Right lobe of liver (tissue), 6 donors: ENCODE data around the gene RGS10. TPM values are rescaled to one million over a fixed set of nuclear protein-coding genes. Genes with fewer than 3 reads are reported as not detected.

ENCODE experiments used
- ATAC-seq, 4 donors: fragments of 200-7000 bp; cut with Tn5 transposase; one replicate each; pipeline ENCODE4 v1.9.1; 2020; ENCODE audit warnings: mild to moderate bottlenecking in 4 of 4, moderate library complexity in 4 of 4
- DNase-seq, 3 donors: peaks; one replicate each; pipeline ENCODE4 v3.0.0-alpha.2; 2020
- H3K27ac ChIP-seq, 3 donors: fragments of 200-600 bp; one replicate each; pipeline ENCODE4 v1.8.0; 2022
- H3K27me3 ChIP-seq, 2 donors: fragments of 200-600 bp; one replicate each; pipeline ENCODE4 v1.8.0; 2022
- H3K36me3 ChIP-seq, 4 donors: fragments of 200-600 bp; sonication (generic) in 1 of 4; one replicate each; pipeline versions ENCODE4 v1.5.1 to v1.8.0; 2017 to 2022; ENCODE audit warnings: control low read depth in 1 of 4
- H3K4me1 ChIP-seq, 4 donors: fragments of 200-600 bp; sonication (generic) in 1 of 4; one replicate each; pipeline versions ENCODE4 v1.5.1 to v1.8.0; 2017 to 2022; ENCODE audit warnings: control low read depth in 1 of 4
- H3K4me3 ChIP-seq, 3 donors: fragments of 200-600 bp; one replicate each; pipeline ENCODE4 v1.8.0; 2022
- H3K9me3 ChIP-seq, 4 donors: fragments of 200-600 bp; sonication (generic) in 1 of 4; one replicate each; pipeline versions ENCODE4 v1.5.1 to v1.8.0; 2017 to 2022; ENCODE audit warnings: control low read depth in 1 of 4
- POLR2A ChIP-seq: fragments of 450-650 bp; IDR thresholded peaks from one replicate; pipeline ENCODE4 v1.6.1; 2017; ENCODE audit warnings: antibody characterized with exemption, mild to moderate bottlenecking
- WGBS: methylation state at CpG from one replicate; pipeline ENCODE4 v1.1.6; 2018; ENCODE audit warnings: low coverage, low lambda C conversion rate; ENCODE audit not compliant: insufficient coverage; ENCODE audit errors: missing lambda C conversion rate; 5-methylcytosine and 5-hydroxymethylcytosine counted together
- intact Hi-C, 2 donors: fragments of 100-400 bp; cut with DNase I; formaldehyde crosslinking; loops; one replicate each; pipeline versions ENCODE4 v1.11.2 to v1.14.1; 2022
- total RNA-seq, 6 experiments: library from RNA; depleted of rRNA in 2 of 6; stranded (reverse); fragments of >200 nt in 2 of 6; fragmentation: NEBNext Ultra II Directional in 3 of 6; extraction: Animal tissue kit (Norgen Biotek cat#: 25700) in 3 of 6; gene quantifications; one replicate each; pipeline versions ENCODE4 v1.1.0 to v1.2.4, GENCODE V29; 2016 to 2023
- TF ChIP-seq, protein P1 (sequence below), 4 donors: fragments of 200-600 bp in 3 of 4; fragments of 450-650 bp in 1 of 4; IDR thresholded peaks; one replicate each; pipeline versions ENCODE4 v1.5.1 to v1.8.0; 2016 to 2022; ENCODE audit warnings: antibody characterized with exemption in 4 of 4, mild to moderate bottlenecking in 2 of 4
- donor health status: DM: no; HTN: yes; CAD: no.
- donor health status: DM: no; HTN: no; CAD: no.
- donor health status: DM: no; HTN: no; CAD: no.
- donor health status: DM: no; HTN: yes; CAD: no.
- donor health status: DM: no; HTN: yes; CAD: no.

Gene RGS10
- total RNA-seq, 6 experiments from 2014 or later, result 0.95 to 5.2 (median 3.7) TPM

DNA sequence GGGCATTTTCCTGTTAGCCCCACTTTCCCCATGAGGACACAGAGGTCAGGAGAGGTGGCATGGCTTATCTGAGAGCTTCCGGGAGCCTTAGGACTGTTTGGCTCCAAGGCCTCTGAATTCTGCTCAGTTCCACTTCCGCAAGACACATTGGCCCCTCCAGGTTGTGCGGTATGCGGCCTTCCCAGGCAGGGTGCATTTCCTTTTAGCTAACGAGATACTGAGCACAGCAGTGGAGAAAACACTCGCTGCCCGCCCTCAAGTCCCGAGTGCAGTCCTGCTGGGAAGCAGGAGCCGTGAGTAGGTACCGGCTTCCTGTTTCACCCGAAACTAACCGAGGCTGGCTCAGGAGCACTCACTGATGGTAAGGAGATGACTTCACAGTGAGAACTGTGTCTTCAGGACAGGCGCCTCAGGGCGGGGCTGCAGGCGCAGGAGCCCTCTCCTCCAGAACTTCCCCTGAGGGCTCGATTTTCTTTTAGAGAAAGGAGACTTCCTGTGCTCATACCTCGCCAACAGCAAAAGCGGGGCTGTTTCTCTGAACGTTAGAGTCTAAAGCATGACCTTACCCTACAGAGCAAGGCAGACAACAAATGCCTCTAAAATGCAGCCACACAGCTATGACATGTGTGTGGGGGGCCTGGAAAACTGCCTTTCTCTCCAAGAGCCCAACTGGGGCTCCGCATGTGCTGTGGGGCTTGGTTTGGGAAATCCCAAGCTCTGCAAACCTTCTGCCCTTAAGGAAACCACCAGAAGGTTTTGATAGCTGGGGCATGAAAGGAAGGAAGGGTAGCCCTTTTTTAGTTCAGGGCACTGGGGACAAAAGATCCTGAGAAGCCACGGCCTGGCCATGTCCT lies 25.9 kb downstream of the RGS10 start:
- Histone ChIP-seq H3K27ac (no peak overlapping the region), H3K4me1 (no peaks in the 10 kb centered on the region), H3K9me3 (no peaks in the 10 kb centered on the region), H3K4me3 (no peak overlapping the region), H3K27me3 (no peaks in the 10 kb centered on the region), H3K36me3 (no peaks in the 10 kb centered on the region)
- ATAC-seq, result peak; percentile 48 to 67 (median 58)
- DNase-seq, result peak in 1 of 3 donors; percentile 40
- TF ChIP-seq, protein P1, sequence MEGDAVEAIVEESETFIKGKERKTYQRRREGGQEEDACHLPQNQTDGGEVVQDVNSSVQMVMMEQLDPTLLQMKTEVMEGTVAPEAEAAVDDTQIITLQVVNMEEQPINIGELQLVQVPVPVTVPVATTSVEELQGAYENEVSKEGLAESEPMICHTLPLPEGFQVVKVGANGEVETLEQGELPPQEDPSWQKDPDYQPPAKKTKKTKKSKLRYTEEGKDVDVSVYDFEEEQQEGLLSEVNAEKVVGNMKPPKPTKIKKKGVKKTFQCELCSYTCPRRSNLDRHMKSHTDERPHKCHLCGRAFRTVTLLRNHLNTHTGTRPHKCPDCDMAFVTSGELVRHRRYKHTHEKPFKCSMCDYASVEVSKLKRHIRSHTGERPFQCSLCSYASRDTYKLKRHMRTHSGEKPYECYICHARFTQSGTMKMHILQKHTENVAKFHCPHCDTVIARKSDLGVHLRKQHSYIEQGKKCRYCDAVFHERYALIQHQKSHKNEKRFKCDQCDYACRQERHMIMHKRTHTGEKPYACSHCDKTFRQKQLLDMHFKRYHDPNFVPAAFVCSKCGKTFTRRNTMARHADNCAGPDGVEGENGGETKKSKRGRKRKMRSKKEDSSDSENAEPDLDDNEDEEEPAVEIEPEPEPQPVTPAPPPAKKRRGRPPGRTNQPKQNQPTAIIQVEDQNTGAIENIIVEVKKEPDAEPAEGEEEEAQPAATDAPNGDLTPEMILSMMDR (IDR thresholded peaks at IDR 0.05), result no peak
- TF ChIP-seq POLR2A, result no peak
- intact Hi-C loops, result no loop called here
- 51% methylated on average over 4 of the region's 21 CpGs for WGBS

DNA sequence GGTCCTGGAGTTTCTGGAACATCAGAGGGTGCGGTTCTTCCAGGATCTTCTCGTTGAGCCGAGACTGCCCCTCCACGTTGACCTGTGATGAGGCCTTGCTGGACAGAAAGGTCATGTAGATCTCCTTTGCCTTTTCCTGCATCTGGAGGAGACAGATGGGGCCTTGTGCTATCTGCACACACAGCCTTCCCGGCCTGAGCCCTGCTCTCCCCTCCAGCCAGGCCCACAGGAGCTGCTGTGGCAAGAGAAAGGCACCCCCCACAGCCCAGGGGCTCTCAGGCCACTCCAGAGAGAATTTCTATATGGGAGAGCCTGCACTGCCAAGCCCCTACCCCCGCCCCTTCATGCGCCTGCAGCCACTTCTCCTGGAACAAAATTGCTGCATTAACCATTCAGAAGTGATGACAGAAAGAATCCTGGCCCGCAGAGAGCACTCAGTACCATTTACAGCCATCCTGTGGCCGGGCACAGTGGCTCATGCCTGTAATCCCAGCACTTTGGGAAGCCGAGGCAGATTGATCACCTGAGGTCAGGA lies 26.9 kb downstream of the RGS10 start:
- ATAC-seq (no peak), DNase-seq (no peak)
- Histone ChIP-seq H3K27ac (no peak overlapping the region), H3K9me3 (no peaks in the 10 kb centered on the region), H3K4me3 (no peak overlapping the region), H3K36me3 (no peaks in the 10 kb centered on the region), H3K4me1 (no peaks in the 10 kb centered on the region), H3K27me3 (no peaks in the 10 kb centered on the region)
- 65% methylated on average over 3 of the region's 10 CpGs for WGBS
- TF ChIP-seq POLR2A, result no peak
- intact Hi-C loops, result no loop called here

DNA sequence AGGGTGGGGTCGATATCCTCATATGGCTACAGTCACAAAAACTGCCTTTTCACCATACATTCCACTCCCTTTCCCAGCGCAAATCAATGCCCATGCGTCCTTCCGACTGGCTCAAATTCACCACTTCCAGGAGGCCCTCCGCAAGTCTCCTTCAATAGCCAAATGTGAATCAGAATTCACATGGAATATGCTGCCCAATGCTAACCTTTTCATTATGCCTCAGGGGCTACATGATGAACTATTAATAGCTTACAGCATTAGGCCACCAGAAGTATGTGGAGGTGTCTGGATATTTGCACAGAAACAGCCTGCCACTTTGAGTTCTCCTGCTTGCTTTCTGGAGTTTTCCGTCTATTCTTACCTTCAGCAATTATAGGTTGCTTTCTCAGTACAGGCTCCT lies 27.7 kb downstream of the RGS10 start:
- no peaks in the 10 kb centered on the region for H3K36me3 ChIP-seq

DNA sequence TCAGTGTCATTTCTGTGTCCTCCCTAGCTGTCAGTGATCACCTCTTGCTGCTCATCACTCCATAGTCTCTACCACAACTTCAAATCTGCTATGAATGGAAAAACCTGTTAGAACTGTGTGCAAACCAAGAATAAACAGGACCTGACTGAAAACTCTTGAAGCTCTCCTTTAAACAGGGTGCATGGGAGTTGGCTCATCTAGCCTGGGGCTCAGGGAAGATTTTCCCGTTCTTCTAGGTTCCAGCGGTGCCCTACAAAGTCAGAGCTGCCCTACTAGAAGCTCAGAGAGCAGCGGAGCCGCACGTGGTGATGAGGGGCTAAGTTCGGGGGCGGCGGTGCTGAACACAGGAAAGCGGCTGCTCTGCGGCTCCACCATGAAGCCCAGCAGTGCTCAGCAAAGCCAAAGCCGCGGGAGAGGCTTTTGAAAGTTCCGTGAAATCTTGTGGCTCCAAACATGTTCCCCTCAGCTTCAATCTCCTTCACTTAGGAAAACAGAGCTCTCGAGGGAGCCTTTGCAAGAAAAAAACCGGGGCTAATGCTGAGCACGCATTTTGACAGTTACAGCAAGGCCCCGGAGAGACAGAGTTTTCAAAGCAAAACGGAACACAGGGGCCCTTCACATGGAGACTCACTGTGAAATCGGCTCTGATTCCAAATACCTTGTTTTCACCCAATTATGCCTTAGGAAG lies 30.5 kb downstream of the RGS10 start:
- H3K9me3 ChIP-seq, result no peaks in the 10 kb centered on the region
- no peaks in the 10 kb centered on the region for H3K27me3 ChIP-seq
- no peak for ATAC-seq
- H3K4me3 ChIP-seq, result no peak overlapping the region
- intact Hi-C loops, result no loop called here
- no peaks in the 10 kb centered on the region for H3K4me1 ChIP-seq
- DNase-seq, result no peak
- H3K27ac ChIP-seq, result no peak overlapping the region
- no peaks in the 10 kb centered on the region for H3K36me3 ChIP-seq
- TF ChIP-seq POLR2A, result no peak
- TF ChIP-seq, protein P1 (IDR thresholded peaks at IDR 0.05), result no peak
- WGBS, result 72% methylated on average over 6 of the region's 19 CpGs

More for the DNA sequence above, 27.7 kb downstream of the RGS10 start:
- H3K27me3 ChIP-seq, result no peaks in the 10 kb centered on the region
- no peak for ATAC-seq
- WGBS, result 100% methylated on average over 5 of the region's 6 CpGs
- no peak overlapping the region for H3K27ac ChIP-seq
- H3K9me3 ChIP-seq, result no peaks in the 10 kb centered on the region
- no peaks in the 10 kb centered on the region for H3K4me1 ChIP-seq
- intact Hi-C loops, result no loop called here
- no peak for DNase-seq
- H3K4me3 ChIP-seq, result no peak overlapping the region
- TF ChIP-seq, protein P1 (IDR thresholded peaks at IDR 0.05), result no peak
- TF ChIP-seq POLR2A, result no peak
